Neural progenitor cell (in vitro differentiated cells): ENCODE data around the gene EIF1.

ENCODE experiments used
- CTCF ChIP-seq: fragments of 200-600 bp; sonication (generic); IDR thresholded peaks from 2 replicates; pipeline ENCODE4 v1.5.1; 2017; ENCODE audit warnings: antibody characterized with exemption, mild to moderate bottlenecking
- EZH2 ChIP-seq: fragments of 200-600 bp; sonication (generic); IDR thresholded peaks from 2 replicates; pipeline ENCODE4 v1.6.1; 2017; ENCODE audit warnings: antibody characterized with exemption, mild to moderate bottlenecking, moderate library complexity
- EZH2phosphoT487 ChIP-seq: fragments of 200-600 bp; sonication (generic); IDR thresholded peaks from 2 replicates; pipeline ENCODE4 v1.6.1; 2017; ENCODE audit warnings: antibody characterized with exemption

- TF ChIP-seq CTCF: no peak
- no peak for TF ChIP-seq EZH2
- TF ChIP-seq EZH2phosphoT487: no peak
Measured at GRCh38 chr17:41737680-41738023, 49.0 kb downstream of the EIF1 start.
